KOPT-K1 (cell line): Measurements from ENCODE around the gene DPH6.

Source experiments
- H3K27ac ChIP-seq: fragments of 200-600 bp; sonication (generic); 2 replicates; pipeline ENCODE4 v1.5.1; 2016; ENCODE audit warnings: antibody characterized with exemption, mild to moderate bottlenecking, low read depth, low read length; ENCODE audit not compliant: poor library complexity, severe bottlenecking
- H3K36me3 ChIP-seq: fragments of 200-600 bp; sonication (generic); 2 replicates; pipeline ENCODE4 v1.5.1; 2017; ENCODE audit warnings: antibody characterized with exemption, mild to moderate bottlenecking, low read length, moderate library complexity; ENCODE audit not compliant: insufficient read depth
- H3K9me3 ChIP-seq: fragments of 200-600 bp; sonication (generic); 2 replicates; pipeline ENCODE4 v1.5.1; 2017; ENCODE audit warnings: antibody characterized with exemption, low read length, mild to moderate bottlenecking; ENCODE audit not compliant: insufficient read depth, poor library complexity, severe bottlenecking

The DPH6 gene

DNA sequence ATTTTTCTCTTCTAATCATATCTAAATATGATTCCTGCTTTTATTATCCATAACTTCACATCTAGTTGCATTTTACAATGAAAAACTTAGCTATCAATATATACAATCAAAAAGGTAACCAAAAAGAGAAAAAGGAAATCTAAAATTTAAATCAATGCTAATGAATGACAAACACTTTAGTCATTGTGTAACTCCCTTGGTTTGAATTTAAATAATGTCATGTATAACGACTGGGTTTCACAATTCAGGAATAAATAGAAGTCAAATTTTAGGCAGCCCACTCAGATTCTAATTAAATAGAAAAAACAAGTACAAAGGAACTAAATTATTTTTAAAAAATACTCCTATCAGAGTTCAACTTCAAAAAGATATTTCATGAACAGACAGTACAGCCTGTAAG is 26.9 kb downstream of the DPH6 start:
- no peak overlapping the region for H3K27ac ChIP-seq
- H3K36me3 ChIP-seq: no peaks in the 10 kb centered on the region

DNA sequence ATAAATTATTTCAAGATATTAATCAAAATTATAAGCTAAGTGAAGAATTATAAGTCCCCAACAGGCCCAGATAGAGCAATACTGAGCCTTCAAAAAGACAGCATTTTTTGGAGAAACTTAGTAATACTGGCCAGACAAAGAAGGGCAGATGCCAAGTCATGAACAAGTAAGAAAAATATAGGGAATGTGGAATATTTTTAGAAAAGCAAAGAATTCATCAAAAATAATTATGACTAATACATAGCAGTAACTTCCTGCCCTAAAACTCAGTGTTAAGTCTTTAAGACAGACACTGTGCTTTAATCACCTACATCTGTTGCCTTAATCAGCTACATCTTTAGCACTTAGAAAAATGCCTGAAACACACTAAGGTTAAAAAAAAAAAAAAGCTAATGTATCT is 31.2 kb downstream of the DPH6 start:
- Histone ChIP-seq H3K36me3 (no peaks in the 10 kb centered on the region), H3K27ac (no peak overlapping the region), H3K9me3 (no peaks in the 10 kb centered on the region)

More for the DNA sequence above, 26.9 kb downstream of the DPH6 start:
- H3K9me3 ChIP-seq: no peaks in the 10 kb centered on the region

DNA sequence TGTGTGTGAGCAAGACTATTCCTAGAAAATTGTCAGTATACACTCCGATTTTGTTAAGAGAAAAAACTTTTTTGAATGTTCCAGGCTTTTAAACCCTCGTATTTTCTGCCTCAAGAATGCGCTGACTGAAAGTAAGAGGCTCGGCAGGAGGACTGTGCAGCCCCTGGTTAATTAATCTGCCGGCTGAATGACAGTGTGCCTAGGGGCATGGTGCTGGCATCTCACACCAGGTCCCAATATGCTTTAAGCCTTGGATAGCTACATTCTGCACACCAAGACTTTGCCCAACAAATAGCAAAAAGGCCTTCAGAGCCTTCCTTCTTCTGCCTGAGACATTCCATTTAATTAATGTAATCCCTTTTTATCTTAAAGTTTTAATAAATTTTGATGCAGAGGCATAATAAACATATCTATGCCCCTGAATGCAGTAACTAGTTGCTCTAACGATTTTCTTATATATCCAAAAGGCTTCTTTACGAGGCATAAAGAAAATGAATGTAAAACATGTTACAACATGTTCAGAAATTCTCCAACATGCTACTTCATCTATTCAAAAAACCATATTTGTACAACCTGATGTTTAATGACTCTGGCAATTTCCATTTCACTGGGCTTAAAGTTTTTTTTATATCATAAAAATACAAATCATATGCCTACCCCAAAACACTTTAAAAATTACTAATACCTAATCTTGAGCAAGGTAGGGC is 37.9 kb downstream of the DPH6 start:
- Histone ChIP-seq H3K27ac (no peak overlapping the region), H3K36me3 (no peaks in the 10 kb centered on the region), H3K9me3 (no peaks in the 10 kb centered on the region)

DNA sequence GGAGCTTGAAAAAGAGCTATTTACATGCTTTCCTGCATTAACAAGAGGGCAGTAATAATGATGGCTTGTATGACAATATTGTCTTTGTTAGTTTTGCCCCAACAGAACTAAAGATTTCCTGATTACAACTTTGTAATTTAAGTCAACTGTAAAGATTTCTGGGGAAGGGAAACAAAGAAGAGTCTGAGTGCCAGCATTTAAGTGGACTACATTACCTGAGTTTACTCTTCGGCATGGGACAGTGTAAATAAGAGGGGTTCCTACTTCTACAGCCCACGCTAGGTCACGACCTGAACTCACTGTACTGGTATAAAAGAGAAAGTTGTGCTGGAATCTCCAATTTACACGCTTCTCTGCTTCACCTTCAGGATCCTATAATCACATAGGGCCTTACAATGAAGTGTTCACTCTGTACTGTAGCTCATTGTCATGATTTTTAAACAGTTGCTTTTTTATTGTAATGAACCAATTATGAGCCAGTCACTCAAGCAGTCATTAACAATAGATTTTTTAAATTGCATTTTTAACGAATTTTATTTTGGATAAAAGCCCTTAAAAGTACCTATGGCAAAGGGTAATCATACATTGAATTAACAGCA is 39.6 kb downstream of the DPH6 start:
- H3K27ac ChIP-seq: no peak overlapping the region
- H3K9me3 ChIP-seq: no peaks in the 10 kb centered on the region
- H3K36me3 ChIP-seq: no peaks in the 10 kb centered on the region

DNA sequence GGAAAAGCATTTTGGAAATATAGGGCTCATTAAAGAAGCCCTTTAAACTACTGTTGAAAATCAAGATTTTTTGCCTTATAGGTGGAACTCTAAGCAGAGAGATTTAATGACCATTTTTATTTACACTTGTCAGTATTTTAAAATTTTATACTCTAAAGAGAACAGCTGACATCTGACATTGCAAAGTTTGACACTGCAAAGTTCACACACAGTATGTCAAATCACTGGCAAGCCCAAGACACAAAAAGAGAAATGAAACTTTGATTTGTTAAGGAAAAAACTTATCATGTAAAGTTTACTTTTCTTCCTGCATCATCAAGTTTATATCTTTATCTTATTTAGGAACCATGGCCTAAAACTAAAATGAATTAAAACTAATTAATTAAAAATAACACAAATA is 40.2 kb downstream of the DPH6 start:
- no peaks in the 10 kb centered on the region for H3K9me3 ChIP-seq
- H3K36me3 ChIP-seq: no peaks in the 10 kb centered on the region
- no peak overlapping the region for H3K27ac ChIP-seq

DNA sequence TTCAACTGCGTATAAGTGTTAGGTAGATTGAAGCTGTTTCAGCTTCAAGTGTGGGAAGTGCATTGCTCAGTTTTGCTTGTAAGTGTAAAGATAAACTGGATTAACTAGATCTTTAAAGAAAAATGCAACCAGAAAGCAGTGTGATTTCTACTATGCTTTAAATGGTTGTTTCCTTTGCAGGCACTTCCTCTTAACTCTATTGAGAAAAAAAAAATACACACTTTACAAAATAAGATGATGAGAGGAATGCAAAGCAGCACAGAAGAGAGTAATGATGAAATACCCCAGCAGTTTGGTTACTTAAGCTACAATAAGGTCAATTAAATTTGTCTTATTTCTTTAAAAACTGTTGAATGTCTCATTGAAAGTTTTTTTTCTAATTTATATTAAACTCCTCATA is 40.8 kb downstream of the DPH6 start:
- H3K36me3 ChIP-seq: no peaks in the 10 kb centered on the region
- no peak overlapping the region for H3K27ac ChIP-seq
- H3K9me3 ChIP-seq: no peaks in the 10 kb centered on the region

DNA sequence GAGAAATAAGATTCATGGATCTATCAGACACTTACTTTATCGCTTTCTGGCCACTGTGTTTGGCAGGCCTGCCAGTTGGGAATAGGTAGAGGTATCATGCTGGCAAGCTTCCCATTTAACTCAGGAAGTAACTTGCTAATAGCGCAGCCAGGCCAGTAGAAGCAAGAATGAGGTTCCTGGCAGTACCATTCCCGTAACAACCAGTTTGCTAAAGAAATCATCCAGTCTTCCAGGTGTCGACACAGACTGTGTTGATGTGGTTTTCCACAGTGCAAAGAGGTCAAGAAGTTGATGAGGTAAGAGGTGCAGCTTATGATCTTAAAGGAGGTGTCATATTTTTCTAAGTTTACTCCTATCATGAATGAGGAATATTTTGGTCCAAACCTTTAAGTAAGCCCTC is 46.2 kb downstream of the DPH6 start:
- Histone ChIP-seq H3K36me3 (no peaks in the 10 kb centered on the region), H3K9me3 (no peaks in the 10 kb centered on the region), H3K27ac (no peak overlapping the region)

DNA sequence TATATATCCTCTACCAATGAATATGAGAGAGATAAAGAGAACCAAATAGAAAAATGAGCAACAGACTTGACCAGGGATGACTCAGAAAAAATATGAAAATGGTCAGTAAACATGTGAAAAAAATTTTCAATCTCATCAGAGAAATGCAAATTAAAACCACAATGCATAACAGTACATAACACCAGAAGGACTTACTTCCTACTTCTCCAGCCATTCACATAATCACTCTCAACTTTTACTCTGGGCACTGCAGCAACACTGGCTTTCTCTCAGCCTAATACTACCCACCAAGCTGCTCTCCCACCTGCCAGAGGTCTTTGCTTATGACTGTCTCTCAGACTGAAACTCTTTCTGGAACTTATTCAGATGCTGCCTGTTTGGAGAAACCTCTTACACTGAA is 49.4 kb downstream of the DPH6 start:
- H3K9me3 ChIP-seq: no peaks in the 10 kb centered on the region
- no peaks in the 10 kb centered on the region for H3K36me3 ChIP-seq
- no peak overlapping the region for H3K27ac ChIP-seq

DNA sequence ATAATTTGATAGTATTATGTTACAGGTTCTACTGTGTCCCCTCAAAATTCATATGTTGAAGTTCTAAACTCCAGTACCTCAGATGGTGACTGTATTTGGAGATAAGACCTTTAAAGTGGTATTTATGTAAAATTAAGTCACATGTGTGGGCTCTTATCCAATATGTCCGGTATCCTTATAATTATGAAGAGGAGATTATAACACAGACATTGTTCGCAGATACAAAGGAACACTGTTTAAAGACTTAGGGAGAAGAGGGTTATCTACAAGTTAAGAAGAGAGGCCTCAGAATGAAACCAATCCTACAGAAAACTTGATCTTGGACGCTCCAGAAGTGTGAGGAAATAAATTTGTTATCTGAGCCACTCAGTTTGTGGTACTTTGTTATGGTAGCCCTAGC is 50.9 kb downstream of the DPH6 start:
- no peaks in the 10 kb centered on the region for H3K36me3 ChIP-seq
- H3K9me3 ChIP-seq: no peaks in the 10 kb centered on the region
- H3K27ac ChIP-seq: no peak overlapping the region

DNA sequence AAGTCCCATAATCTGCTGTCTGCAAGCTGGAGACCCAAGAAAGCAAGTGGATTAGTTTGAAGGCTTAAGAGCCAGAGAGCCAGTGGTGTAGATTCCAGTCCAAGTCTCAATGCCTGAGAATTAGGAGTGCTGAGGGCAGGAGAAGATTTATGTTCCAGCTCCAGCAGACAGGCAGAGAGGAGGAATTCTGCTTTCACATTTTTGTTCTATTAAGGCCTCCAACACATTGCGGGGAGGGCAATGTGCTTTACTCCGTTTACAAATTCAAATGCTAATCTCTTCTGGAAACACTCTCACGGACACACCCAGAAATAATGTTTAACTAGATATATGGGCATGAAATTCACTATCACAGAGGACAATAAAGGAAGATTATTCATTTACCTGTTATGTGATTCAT is 54.0 kb downstream of the DPH6 start:
- H3K36me3 ChIP-seq: no peaks in the 10 kb centered on the region
- H3K27ac ChIP-seq: no peak overlapping the region

DNA sequence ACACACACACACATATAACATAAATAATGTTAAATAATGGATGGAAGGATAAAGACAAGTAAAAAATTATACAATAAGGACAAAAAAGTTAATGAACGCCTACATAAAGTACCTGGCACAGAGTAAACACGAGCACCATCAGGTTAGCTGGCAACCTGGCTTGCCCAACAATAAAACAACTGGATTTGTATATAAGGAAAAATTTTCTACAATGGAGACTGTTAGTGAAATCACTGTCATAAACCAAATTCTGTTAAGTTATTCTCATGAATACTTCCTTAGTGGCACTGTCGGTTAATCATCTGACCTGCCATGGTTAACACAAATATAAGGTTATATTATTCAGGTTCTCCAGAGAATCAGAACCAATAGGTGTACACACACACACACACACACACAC is 54.8 kb downstream of the DPH6 start:
- Histone ChIP-seq H3K27ac (no peak overlapping the region), H3K36me3 (no peaks in the 10 kb centered on the region), H3K9me3 (peaks cover 23% of the 10 kb centered on the region)

More for the DNA sequence above, 54.0 kb downstream of the DPH6 start:
- peaks cover 15% of the 10 kb centered on the region for H3K9me3 ChIP-seq

DNA sequence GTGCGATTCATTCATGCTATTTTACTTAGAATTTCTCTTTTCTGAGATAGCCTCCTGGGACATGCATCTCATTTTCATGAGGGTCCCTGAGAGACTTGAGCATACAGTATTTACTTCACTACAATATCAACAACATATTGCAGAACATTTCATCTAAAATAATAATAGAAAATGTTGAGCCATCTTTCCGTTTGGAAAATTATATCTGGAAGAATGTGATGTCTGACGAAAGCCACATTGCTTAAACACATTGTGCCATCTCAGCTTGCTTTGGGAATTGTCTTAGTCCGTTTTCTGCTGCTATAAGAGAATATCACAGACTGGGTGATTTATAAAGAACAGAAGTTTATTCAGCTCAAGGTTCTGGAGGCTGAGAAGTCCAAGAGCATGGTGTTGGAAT is 55.5 kb downstream of the DPH6 start:
- no peak overlapping the region for H3K27ac ChIP-seq
- peaks cover 29% of the 10 kb centered on the region for H3K9me3 ChIP-seq

DNA sequence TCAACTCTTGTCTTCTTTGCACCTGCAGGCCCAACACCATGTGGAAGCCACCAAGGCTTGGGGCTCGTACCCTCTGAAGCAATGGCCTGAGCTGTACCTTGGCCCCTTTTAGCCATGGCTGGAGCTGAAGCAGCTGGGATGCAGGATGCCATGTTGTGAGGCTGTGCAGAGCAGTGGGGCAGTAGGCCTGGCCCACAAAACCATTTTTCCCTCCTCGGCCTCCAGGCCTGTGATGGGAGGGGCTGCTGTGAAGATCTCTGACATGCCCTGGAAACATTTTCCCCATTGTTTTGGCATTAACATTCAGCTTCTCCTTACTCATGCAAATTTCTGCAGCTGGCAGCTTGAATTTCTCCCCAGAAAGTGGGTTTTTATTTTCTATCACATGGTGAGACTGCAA is 58.5 kb downstream of the DPH6 start:
- no peak overlapping the region for H3K27ac ChIP-seq
- H3K9me3 ChIP-seq: peaks cover 30% of the 10 kb centered on the region
- H3K36me3 ChIP-seq: no peaks in the 10 kb centered on the region

More for the DNA sequence above, 55.5 kb downstream of the DPH6 start:
- no peaks in the 10 kb centered on the region for H3K36me3 ChIP-seq

DNA sequence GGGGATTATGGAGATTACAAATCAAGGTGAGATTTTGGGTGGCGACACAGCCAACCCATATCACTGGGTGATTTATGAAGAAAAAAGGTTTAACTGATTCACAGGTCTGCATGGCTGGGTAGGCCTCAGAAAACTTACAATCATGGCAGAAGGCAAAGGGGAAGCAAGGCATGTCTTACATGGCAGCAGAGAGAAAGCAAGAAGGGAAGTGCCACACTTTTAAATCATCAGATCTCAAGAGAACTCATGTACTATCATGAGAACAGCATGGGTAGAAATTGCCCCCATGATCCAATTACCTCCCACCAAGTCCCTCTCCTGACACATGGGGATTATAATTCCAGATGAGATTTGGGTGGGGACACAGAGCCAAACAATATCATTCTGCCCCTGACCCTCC is 59.7 kb downstream of the DPH6 start:
- no peaks in the 10 kb centered on the region for H3K36me3 ChIP-seq
- H3K9me3 ChIP-seq: peaks cover 30% of the 10 kb centered on the region
- no peak overlapping the region for H3K27ac ChIP-seq

DNA sequence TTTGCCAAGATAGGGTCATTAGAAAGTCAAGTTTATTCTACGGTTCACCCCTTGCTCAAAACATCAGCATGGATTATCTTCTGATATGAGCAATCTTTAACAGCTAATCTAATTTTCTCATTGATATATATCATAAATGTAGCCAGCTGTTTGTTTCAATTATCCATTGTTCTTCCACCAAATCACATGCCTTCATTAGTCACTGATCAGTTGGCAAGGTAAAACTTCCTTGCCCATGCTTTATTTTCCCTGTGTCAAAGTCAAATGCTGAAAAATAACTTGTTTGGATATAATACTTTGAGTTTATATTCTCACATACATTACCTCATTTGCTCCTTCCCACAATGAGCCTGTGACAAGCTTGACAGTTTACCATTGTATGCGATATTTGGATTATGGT is 60.6 kb downstream of the DPH6 start:
- H3K9me3 ChIP-seq: peaks cover 30% of the 10 kb centered on the region
- no peak overlapping the region for H3K27ac ChIP-seq
- H3K36me3 ChIP-seq: no peaks in the 10 kb centered on the region
